ENCODE measurements around the gene EMILIN3.

The EMILIN3 gene

GRCh38 chr20:41373251-41373783 is 6.7 kb upstream of the EMILIN3 start:
- H3K27ac ChIP-seq (replicated peaks), result no peak overlapping the region
- H3K27me3 ChIP-seq (ENCODE audit: insufficient read depth, poor library complexity, severe bottlenecking), result peaks cover 26% of the 10 kb centered on the region
- DNase-seq (ENCODE audit: low read depth in 1 of 2, low spot score in 1 of 2), result no peak
- TF ChIP-seq SPI1 (IDR thresholded peaks at IDR 0.05; ENCODE audit: borderline replicate concordance, low read depth), result no peak
- TF ChIP-seq REST (IDR thresholded peaks at IDR 0.05; ENCODE audit: insufficient replicate concordance, low read depth), result no peak
- TF ChIP-seq GABPA (IDR thresholded peaks at IDR 0.05; ENCODE audit: low read depth), result no peak
- no peak for TF ChIP-seq CTCF (IDR thresholded peaks at IDR 0.05; ENCODE audit: insufficient read depth, low read length)
- no peak overlapping the region for H3K4me3 ChIP-seq (replicated peaks; ENCODE audit: insufficient read depth, low read length)

GRCh38 chr20:41371371-41371770 is 4.8 kb upstream of the EMILIN3 start:
- Histone ChIP-seq H3K27me3 (ENCODE audit: insufficient read depth, poor library complexity, severe bottlenecking) (peaks cover 27% of the 10 kb centered on the region), H3K4me3 (replicated peaks; ENCODE audit: insufficient read depth, low read length) (no peak overlapping the region), H3K27ac (replicated peaks) (no peak overlapping the region)
- no peak for DNase-seq (ENCODE audit: low read depth in 1 of 2, low spot score in 1 of 2)
- no peak for TF ChIP-seq GABPA (IDR thresholded peaks at IDR 0.05; ENCODE audit: low read depth)
- TF ChIP-seq SPI1 (IDR thresholded peaks at IDR 0.05; ENCODE audit: borderline replicate concordance, low read depth), result no peak
- TF ChIP-seq REST (IDR thresholded peaks at IDR 0.05; ENCODE audit: insufficient replicate concordance, low read depth), result no peak
- no peak for TF ChIP-seq CTCF (IDR thresholded peaks at IDR 0.05; ENCODE audit: insufficient read depth, low read length)
- TF ChIP-seq POLR2AphosphoS5 (IDR thresholded peaks at IDR 0.05; ENCODE audit: low read depth), result no peak

GRCh38 chr20:41370176-41370575 is 3.6 kb upstream of the EMILIN3 start:
- DNase-seq (ENCODE audit: low read depth in 1 of 2, low spot score in 1 of 2), result no peak
- H3K27me3 ChIP-seq (ENCODE audit: insufficient read depth, poor library complexity, severe bottlenecking), result peaks cover 30% of the 10 kb centered on the region

More at GRCh38 chr20:41370176-41370575, 3.6 kb upstream of the EMILIN3 start:
- TF ChIP-seq POLR2AphosphoS5 (IDR thresholded peaks at IDR 0.05; ENCODE audit: low read depth) (no peak), SPI1 (IDR thresholded peaks at IDR 0.05; ENCODE audit: borderline replicate concordance, low read depth) (no peak), GABPA (IDR thresholded peaks at IDR 0.05; ENCODE audit: low read depth) (no peak), REST (IDR thresholded peaks at IDR 0.05; ENCODE audit: insufficient replicate concordance, low read depth) (no peak), CTCF (IDR thresholded peaks at IDR 0.05; ENCODE audit: insufficient read depth, low read length) (no peak)
- H3K27ac ChIP-seq (replicated peaks), result no peak overlapping the region
- no peak overlapping the region for H3K4me3 ChIP-seq (replicated peaks; ENCODE audit: insufficient read depth, low read length)
